ENCODE measurements around the gene MGRN1. TPM values are rescaled to one million over a fixed set of nuclear protein-coding genes. Genes with fewer than 3 reads are reported as not detected.

Gene MGRN1
- total and polyA plus RNA-seq, 4 donors: 29.5 to 113 (median 68.9) TPM

DNA sequence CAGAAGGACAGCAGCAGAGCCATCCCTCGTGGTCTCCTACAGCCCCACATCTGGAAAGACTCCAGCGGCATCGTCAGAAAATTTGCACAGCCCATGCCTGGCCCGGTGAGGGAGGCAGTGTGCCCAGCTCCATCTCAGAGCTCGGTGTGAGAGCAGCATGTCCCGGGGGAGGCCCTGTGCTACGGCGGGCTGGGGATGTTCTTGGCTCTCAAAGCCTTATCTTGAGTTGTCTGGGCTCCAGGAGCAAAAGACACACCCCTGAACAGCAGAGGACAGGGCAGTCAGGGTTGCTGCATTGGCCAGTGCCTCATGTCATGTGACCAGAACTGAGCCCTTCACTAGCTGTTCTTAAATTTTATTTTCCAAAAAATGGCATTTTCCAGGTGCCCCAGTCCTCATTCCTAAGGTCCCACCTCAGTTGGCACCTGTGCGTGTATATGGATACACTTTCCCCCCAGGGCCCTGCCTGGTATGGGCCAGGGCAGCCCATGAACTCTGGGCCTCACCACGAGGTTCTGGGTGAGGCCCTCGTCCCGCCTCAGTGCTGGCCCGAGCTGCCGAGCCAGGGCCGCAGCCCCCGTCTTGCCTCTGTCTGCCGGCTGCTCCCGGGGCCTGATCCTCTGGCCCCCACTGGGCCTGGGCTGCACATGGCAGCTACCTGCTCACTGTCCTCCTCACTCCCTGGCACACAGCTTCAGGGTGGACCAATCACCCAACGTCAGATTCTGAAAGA lies 71.7 kb downstream of the MGRN1 start:
- WGBS (ENCODE audit: insufficient coverage): 76% methylated on average over 19 of the region's 19 CpGs
- peaks cover 40% of the 10 kb centered on the region for H3K4me1 ChIP-seq (ENCODE audit: control insufficient read depth, insufficient read depth, low read length)
- H3K27me3 ChIP-seq (ENCODE audit: control insufficient read depth, insufficient read depth, low read length): no peaks in the 10 kb centered on the region
- no peaks in the 10 kb centered on the region for H3K9me3 ChIP-seq (ENCODE audit: control insufficient read depth, insufficient read depth, low read length)
- H3K4me3 ChIP-seq (ENCODE audit: low read depth, low read length): no peak overlapping the region
- peaks cover 79% of the 10 kb centered on the region for H3K36me3 ChIP-seq (ENCODE audit: control insufficient read depth, insufficient read depth, low read length)
- no peak for DNase-seq (ENCODE audit: low read depth in 4 of 6, low spot score in 6 of 6)
- H3K27ac ChIP-seq (ENCODE audit: low read depth, low read length): no peak overlapping the region

DNA sequence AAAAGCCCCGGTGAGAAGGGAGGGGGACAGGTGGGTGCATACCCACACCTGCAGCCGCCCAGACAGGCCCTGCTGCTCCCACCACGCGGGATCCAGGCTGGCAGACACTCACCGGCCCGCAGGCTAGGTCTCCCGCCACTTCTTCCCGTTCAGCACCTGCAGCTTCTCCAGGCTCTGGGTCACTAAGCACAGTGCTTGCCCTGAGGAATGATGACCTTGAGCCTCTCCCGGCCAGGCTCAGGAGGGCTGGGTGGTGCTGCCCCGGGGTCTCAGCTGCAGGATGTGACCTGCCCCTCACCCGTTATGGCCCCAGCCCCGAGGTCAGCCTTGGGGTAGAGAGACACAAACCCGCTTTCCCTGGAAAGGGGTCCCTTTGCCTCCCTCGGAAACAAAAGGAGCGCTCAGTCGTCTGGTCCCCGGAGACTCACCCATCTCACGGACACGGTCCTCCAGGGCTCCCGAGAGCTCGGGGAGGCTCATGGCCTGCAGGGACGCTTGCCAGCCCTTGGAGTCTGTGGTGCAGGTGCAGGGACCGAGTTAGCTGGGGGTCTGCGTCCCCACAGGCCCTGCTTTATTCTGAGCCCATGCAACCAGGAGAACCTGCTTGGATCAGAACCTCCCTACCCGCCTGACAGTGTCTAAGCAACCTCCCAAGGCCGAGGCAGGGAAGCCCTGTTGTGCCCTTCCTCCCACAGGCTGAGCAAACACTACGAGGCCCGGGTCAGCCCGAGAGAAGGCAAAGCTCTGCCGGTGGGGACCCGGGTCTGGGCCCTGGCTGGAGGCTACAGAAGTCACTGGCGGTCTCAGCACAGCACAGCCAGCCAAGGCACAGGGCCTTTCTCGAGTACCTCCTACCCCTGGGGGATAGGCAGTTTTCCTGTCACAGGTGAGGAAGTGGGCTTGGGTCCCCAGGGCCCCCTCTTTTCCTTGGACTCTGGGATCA lies 72.5 kb downstream of the MGRN1 start:
- Histone ChIP-seq H3K9me3 (ENCODE audit: control insufficient read depth, insufficient read depth, low read length) (no peaks in the 10 kb centered on the region), H3K27me3 (ENCODE audit: control insufficient read depth, insufficient read depth, low read length) (no peaks in the 10 kb centered on the region), H3K4me1 (ENCODE audit: control insufficient read depth, insufficient read depth, low read length) (peaks cover 32% of the 10 kb centered on the region), H3K4me3 (ENCODE audit: low read depth, low read length) (no peak overlapping the region), H3K36me3 (ENCODE audit: control insufficient read depth, insufficient read depth, low read length) (peaks cover 79% of the 10 kb centered on the region), H3K27ac (ENCODE audit: low read depth, low read length) (no peak overlapping the region)
- DNase-seq (ENCODE audit: low read depth in 4 of 6, low spot score in 6 of 6): no peak
- WGBS (ENCODE audit: insufficient coverage): 87% methylated on average over 33 of the region's 33 CpGs

DNA sequence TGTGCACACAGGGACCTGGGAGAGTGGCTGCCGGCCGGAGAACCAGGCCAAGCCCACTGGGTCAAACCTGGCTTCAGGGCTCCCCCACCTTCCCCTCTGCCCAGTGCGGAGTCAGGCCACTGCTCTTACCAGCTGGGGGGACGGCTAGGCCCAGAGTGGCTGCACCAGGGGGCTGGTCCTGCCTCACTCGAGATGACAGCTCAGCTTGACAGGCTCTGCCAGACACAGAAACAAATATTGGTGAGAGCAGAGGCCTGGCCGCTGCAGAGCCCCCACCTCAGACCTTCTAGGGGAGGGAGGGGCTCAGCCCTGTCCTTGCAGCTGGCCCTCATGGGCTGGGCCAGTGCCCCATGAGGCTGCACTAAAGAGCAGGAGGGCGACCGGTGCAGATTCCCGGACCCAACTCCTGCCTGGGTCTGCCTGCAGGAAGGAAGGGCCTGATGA lies 73.2 kb downstream of the MGRN1 start:
- Histone ChIP-seq H3K4me3 (ENCODE audit: low read depth, low read length) (no peak overlapping the region), H3K36me3 (ENCODE audit: control insufficient read depth, insufficient read depth, low read length) (peaks cover 79% of the 10 kb centered on the region), H3K27me3 (ENCODE audit: control insufficient read depth, insufficient read depth, low read length) (no peaks in the 10 kb centered on the region), H3K9me3 (ENCODE audit: control insufficient read depth, insufficient read depth, low read length) (no peaks in the 10 kb centered on the region), H3K27ac (ENCODE audit: low read depth, low read length) (no peak overlapping the region), H3K4me1 (ENCODE audit: control insufficient read depth, insufficient read depth, low read length) (peaks cover 25% of the 10 kb centered on the region)
- no peak for DNase-seq (ENCODE audit: low read depth in 4 of 6, low spot score in 6 of 6)
- WGBS (ENCODE audit: insufficient coverage): 90% methylated on average over 6 of the region's 9 CpGs

DNA sequence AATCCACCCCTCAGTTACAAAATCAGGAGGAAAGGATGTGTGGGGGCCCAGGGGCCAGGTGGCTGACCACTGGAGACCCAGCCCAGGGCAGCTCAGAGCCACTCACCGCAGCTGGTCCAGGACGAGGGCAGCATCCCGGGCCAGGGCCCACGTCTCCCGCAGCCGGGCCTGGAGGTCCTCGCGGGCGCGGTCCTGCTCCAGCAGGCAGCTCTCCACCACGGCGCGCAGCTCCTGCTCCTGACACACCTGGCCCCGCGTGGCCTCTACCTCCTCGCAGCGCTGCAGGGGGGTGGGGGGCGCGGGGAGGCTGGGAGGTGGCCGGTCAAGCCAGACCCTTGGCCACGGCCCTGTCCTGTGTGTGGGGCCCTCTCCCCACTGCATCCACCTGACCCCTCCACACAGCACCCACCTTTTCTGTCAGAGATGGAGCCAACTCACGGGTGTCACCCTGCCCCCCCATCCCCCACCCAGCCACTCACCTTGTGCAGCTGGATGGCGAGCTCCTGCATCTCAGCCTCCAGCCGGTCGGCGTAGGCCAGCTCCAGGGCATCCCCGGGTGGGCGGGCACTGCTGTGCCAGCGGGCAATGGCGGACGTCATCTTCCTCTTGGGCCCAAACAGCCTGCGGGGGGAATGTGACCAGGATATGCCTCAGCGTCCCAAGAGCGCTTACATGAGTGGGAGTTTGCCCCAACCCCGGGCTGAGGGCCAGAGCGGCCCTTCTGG lies 73.9 kb downstream of the MGRN1 start:
- no peaks in the 10 kb centered on the region for H3K9me3 ChIP-seq (ENCODE audit: control insufficient read depth, insufficient read depth, low read length)
- H3K27ac ChIP-seq (ENCODE audit: low read depth, low read length): no peak overlapping the region
- 91% methylated on average over 36 of the region's 36 CpGs for WGBS (ENCODE audit: insufficient coverage)
- no peak for DNase-seq (ENCODE audit: low read depth in 4 of 6, low spot score in 6 of 6)
- no peaks in the 10 kb centered on the region for H3K27me3 ChIP-seq (ENCODE audit: control insufficient read depth, insufficient read depth, low read length)
- H3K36me3 ChIP-seq (ENCODE audit: control insufficient read depth, insufficient read depth, low read length): peaks cover 82% of the 10 kb centered on the region
- no peak overlapping the region for H3K4me3 ChIP-seq (ENCODE audit: low read depth, low read length)
- peaks cover 21% of the 10 kb centered on the region for H3K4me1 ChIP-seq (ENCODE audit: control insufficient read depth, insufficient read depth, low read length)

DNA sequence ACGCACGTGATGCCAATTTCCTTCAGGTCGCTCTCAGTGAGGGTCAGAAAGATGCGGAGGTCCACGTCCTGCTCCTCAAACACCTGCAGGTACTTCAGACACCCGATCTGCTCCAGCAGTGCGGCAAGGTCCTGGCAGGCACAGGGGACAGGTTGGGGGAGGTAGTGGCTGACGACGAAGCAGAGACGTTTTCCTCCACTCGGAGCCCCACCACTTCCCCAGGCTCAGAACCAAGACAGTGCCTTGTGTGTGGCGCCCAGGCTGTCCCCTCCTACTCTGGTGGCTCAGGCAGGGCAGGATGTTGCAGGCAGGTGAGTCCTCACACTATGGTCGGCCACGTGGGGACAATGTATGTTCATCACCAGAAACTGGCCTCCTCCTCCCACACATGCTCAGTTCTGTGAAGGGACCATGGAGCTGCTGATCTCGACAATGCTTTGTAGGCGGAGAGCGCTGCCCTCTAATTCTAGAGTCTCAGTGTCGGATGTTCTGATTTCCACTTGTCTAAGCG lies 74.5 kb downstream of the MGRN1 start:
- Histone ChIP-seq H3K36me3 (ENCODE audit: control insufficient read depth, insufficient read depth, low read length) (peaks cover 88% of the 10 kb centered on the region), H3K27ac (ENCODE audit: low read depth, low read length) (no peak overlapping the region), H3K4me3 (ENCODE audit: low read depth, low read length) (no peak overlapping the region), H3K9me3 (ENCODE audit: control insufficient read depth, insufficient read depth, low read length) (no peaks in the 10 kb centered on the region), H3K4me1 (ENCODE audit: control insufficient read depth, insufficient read depth, low read length) (peaks cover 21% of the 10 kb centered on the region), H3K27me3 (ENCODE audit: control insufficient read depth, insufficient read depth, low read length) (no peaks in the 10 kb centered on the region)
- 92% methylated on average over 17 of the region's 19 CpGs for WGBS (ENCODE audit: insufficient coverage)
- no peak for DNase-seq (ENCODE audit: low read depth in 4 of 6, low spot score in 6 of 6)

DNA sequence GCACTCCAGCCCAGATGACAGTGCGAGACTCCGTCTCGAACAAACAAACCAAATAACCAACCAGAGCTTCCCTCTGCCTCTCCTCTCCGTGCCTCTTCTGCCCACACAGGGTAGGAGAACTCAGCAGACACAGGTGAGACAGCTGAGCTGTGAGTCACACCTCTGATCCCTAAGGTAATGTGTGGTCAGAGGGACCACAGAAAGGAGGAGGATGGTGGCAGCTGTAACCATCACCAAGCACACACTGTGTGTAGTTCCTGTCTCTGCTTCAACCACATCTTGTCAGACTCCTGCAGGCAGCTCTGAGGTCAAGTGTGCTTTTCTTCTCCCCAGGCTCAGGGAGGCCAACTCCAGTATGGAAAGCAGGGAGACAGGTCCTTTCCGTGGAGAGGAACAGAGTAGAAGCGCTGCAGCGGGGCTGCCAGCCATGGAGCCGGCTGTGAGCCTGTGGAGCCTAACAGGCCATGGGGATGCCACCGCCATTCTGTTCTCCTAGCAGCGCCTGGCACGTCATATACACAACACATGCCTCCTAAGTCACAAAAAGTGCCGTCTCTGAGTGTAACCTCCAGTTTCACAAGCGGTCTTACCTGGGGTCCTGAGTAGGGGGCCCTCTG lies 75.9 kb downstream of the MGRN1 start:
- Histone ChIP-seq H3K4me1 (ENCODE audit: control insufficient read depth, insufficient read depth, low read length) (peaks cover 9% of the 10 kb centered on the region), H3K36me3 (ENCODE audit: control insufficient read depth, insufficient read depth, low read length) (peaks cover 92% of the 10 kb centered on the region), H3K4me3 (ENCODE audit: low read depth, low read length) (no peak overlapping the region), H3K9me3 (ENCODE audit: control insufficient read depth, insufficient read depth, low read length) (no peaks in the 10 kb centered on the region), H3K27me3 (ENCODE audit: control insufficient read depth, insufficient read depth, low read length) (no peaks in the 10 kb centered on the region), H3K27ac (ENCODE audit: low read depth, low read length) (no peak overlapping the region)
- no peak for DNase-seq (ENCODE audit: low read depth in 4 of 6, low spot score in 6 of 6)
- WGBS (ENCODE audit: insufficient coverage): 94% methylated on average over 9 of the region's 13 CpGs

DNA sequence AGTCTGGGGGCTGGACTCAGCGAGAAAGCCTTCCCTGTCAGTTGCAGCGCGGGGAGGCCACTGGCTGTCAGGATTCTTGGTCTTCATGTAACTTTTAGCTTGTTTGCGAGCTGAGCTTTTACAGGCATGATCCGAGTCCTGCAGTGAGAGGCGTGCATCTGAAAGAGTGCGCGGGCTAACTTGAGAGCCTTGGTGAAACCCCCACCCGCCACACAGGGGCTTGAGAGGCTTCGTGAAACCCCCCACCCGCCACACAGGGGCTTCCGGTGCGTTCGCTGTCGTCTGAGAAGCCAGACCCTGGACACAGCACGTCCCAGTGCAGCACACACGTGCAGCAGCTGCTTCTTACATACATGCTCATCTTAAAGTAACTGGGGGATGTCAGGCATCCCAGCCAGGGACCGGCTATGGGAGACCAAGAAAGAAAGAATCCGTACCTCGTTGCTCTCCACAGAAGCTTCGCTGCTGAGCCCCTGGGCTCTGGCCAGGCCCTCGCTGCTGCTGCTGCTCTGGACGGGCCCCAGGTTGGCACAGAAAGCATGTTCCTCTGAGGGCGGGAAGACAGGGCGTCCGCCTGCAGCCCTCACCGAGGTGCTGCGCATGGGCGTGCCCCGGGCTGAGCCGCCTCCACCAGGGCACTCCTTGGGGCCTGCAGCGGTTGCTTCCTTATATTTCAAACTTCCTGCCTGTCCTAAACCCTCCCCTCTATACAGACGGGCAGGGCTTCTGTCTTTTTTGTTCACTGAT lies 76.5 kb downstream of the MGRN1 start:
- H3K27me3 ChIP-seq (ENCODE audit: control insufficient read depth, insufficient read depth, low read length): no peaks in the 10 kb centered on the region
- no peak for DNase-seq (ENCODE audit: low read depth in 4 of 6, low spot score in 6 of 6)
- H3K27ac ChIP-seq (ENCODE audit: low read depth, low read length): no peak overlapping the region
- H3K4me1 ChIP-seq (ENCODE audit: control insufficient read depth, insufficient read depth, low read length): peaks cover 2% of the 10 kb centered on the region
- peaks cover 89% of the 10 kb centered on the region for H3K36me3 ChIP-seq (ENCODE audit: control insufficient read depth, insufficient read depth, low read length)
- WGBS (ENCODE audit: insufficient coverage): 90% methylated on average over 33 of the region's 33 CpGs
- no peaks in the 10 kb centered on the region for H3K9me3 ChIP-seq (ENCODE audit: control insufficient read depth, insufficient read depth, low read length)
- no peak overlapping the region for H3K4me3 ChIP-seq (ENCODE audit: low read depth, low read length)

DNA sequence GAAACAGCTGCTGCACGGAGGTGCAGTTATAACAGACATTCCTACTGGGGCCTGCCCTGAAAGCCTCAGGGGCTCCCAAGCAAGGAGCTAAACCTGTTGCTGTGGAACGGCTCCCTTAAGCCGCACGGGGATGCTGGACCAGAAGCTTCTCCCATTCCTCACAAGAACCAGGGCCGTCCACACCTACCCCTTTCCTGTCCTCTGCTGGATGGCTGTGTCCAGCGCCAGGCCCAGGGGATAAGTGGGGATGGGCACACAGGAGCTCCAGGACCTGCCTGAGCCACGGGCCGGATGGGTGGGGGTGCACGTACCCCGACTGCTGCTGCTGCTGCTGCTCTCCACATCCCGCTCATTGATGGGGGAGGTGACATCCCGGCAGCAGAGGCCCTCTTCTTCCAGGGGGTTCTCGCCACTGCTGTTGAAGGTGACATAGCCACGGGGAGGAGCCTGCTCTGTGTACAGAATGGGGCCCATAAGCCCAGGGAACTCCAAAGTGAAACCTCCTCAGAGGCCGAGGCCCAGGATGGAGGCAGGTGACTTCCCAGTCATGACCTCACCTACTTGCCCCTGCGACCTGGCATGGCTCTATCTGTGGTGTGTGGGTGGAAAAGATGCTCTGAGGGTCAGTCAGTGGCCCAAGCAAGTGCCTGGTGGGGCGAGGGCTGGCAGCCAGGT lies 77.3 kb downstream of the MGRN1 start:
- no peak for DNase-seq (ENCODE audit: low read depth in 4 of 6, low spot score in 6 of 6)
- Histone ChIP-seq H3K27ac (ENCODE audit: low read depth, low read length) (no peak overlapping the region), H3K36me3 (ENCODE audit: control insufficient read depth, insufficient read depth, low read length) (peaks cover 88% of the 10 kb centered on the region), H3K27me3 (ENCODE audit: control insufficient read depth, insufficient read depth, low read length) (no peaks in the 10 kb centered on the region), H3K4me3 (ENCODE audit: low read depth, low read length) (no peak overlapping the region), H3K9me3 (ENCODE audit: control insufficient read depth, insufficient read depth, low read length) (no peaks in the 10 kb centered on the region), H3K4me1 (ENCODE audit: control insufficient read depth, insufficient read depth, low read length) (no peaks in the 10 kb centered on the region)
- 93% methylated on average over 15 of the region's 17 CpGs for WGBS (ENCODE audit: insufficient coverage)
